Pons (tissue), 1 donor: ENCODE data around the gene NCKAP1.
A peak's percentile ranks its signal among the peaks of the same experiment; 100 is the strongest.
"Not testable (repeated sequence)": the region's sequence is repeated elsewhere in the genome, so short reads cannot be mapped to it uniquely, and the experiment has no call there.

Experiments used
- DNase-seq: peaks from one replicate; pipeline ENCODE4 v3.0.0-alpha.2; 2016; ENCODE audit warnings: low spot score

NCKAP1 gene

GRCh38 chr2:183009249-183009899 is 28.9 kb downstream of the NCKAP1 start:
- no peak for DNase-seq

GRCh38 chr2:183001948-183002347 is 36.3 kb downstream of the NCKAP1 start:
- no peak for DNase-seq

DNA sequence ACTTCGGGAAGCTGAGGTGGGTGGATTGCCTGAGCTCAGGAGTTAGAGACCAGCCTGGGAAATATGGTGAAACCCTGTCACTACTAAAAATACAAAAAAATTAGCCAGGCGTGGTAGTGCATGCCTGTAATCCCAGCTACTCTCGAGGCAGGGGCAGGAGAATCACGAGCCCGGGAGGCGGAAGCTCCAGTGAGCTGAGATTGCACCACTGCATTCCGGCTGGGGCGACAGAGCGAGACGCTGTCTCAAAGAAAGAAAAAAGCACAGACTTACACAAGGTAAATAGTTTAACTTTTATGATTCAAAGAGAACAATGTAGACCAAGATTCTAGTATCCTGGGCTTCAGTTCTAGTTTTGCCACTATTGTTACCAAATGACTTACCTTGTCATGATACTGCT is 37.4 kb downstream of the NCKAP1 start:
- no peak for DNase-seq

GRCh38 chr2:182999348-183000028 is 38.8 kb downstream of the NCKAP1 start:
- DNase-seq, result no peak

- no peak for DNase-seq
These were observed 43.9 kb downstream of the NCKAP1 start for GRCh38 chr2:182994228-182994912.

GRCh38 chr2:182982941-182983340 is 55.3 kb downstream of the NCKAP1 start:
- no peak for DNase-seq

GRCh38 chr2:182981475-182981874 is 56.8 kb downstream of the NCKAP1 start:
- not testable (repeated sequence) for DNase-seq

DNA sequence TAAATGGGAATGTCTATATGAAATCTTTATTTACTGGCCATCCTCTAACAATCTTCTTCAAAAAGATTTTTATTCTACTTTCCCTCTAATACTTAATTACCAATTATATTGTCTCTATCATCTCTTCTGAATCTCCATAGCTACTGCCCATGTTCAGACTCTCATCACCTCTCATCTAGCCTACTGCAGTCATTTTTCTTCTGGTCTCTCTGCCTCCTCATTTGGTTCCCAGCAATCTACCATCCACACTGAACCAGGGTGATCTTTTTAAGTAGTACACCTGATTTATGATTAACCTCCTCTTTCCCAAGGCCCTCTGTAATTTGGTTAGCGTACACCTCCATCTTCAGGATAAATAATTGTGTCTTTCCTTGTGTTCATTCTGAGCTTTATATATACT is 57.6 kb downstream of the NCKAP1 start:
- DNase-seq, result no peak

GRCh38 chr2:182980115-182980514 is 58.1 kb downstream of the NCKAP1 start:
- DNase-seq, result peak; percentile 64

- no peak for DNase-seq
These were observed 60.8 kb downstream of the NCKAP1 start for GRCh38 chr2:182977463-182977862.

DNA sequence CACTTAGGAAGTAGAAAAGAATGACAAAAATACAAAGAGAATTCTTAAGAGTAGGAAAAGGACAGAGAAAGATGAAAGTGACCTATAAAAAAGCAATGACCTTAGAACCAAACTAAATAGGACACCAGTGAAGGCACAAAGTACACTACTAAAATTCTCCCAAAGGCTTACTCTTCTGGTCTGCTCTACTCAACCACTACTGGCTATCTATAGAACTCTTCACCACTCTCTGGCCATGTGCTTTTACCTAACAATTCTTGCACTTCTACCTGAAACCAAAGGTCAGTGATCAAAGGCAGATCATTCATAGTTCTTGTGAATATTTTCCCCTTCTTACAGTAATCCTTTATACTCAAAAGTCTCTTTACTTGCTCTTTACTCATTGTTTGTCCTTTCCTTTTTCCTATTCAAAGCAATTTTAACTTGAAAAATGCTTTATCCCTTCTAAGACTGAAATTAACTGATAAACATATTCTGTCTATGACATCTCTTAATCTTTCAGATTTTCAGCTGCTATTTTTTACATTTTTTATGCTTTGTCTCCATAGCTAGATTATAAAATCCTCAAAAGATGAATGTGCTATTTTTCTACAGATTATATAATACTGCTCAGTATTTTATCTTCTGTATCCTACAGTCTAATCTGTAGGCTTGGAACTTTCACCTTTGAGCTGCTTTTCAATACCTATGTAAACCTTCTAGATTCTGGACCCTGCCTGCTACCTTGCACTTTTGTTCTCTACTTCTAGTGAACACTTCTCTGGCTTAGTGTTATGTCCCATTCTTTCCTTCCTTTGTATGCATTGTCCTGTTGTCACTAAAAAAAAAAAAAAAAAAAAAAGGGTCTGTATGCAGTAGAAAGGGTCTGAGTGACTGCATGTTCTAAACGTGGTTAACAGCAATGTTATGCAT is 64.6 kb downstream of the NCKAP1 start:
- DNase-seq, result no peak

DNA sequence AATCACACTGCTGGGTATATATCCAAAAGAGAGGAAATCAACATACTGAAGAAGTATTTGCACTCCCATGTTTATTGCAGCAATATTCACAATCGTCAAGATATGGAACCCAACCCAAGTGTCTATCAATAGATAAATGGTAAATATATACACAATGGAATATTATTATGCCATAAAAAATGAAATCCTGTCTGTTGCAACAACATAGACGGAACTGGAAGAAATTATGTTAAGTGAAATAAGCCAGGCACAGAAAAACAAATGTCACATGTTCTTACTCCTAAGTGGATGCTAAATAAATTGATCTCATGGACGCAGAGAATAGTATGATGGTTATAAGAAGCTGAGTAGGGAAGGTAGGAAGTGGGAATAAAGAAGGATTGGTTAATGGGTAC is 65.7 kb downstream of the NCKAP1 start:
- DNase-seq, result no peak

DNA sequence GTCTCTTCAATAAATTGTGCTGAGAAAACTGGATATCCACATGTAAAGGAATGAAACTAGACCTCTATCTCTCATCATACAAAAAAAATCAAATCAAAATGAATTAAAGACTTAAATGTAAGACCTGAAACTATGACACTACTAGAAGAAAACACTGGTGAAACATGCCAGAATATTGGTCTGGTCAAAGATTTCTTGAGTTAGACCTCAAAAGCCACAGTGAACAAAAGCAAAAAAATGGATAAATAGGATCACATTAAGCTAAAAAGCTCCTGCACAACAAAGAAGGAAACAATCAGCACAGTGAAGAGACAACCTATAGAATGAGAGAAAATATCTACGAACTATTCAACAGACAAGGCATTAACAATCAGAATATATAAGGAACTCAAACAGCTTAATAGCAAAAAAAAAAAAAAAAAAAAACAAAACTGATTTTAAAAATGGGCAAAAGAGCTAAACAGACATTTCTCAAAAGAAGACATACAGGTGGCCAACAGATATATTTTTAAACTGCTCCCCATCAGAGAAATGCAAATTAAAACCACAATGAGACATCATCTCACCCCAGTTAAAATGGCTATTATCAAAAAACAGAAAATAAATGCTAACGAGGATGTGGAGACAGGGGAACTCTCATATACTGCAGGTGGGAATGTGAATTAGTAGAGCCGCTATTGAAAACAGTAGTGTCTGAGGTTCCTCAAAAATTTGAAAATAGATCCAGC is 66.3 kb downstream of the NCKAP1 start:
- no peak for DNase-seq

GRCh38 chr2:182970486-182970885 is 67.8 kb downstream of the NCKAP1 start:
- DNase-seq, result no peak

- no peak for DNase-seq
These were observed 69.8 kb downstream of the NCKAP1 start for GRCh38 chr2:182968493-182968892.

GRCh38 chr2:182966356-182966755 is 71.9 kb downstream of the NCKAP1 start:
- DNase-seq, result not testable (repeated sequence)

GRCh38 chr2:182962641-182963040 is 75.6 kb downstream of the NCKAP1 start:
- no peak for DNase-seq

GRCh38 chr2:182960869-182961268 is 77.4 kb downstream of the NCKAP1 start:
- DNase-seq, result not testable (repeated sequence)

GRCh38 chr2:182954789-182955188 is 83.5 kb downstream of the NCKAP1 start:
- DNase-seq, result peak; percentile 40

GRCh38 chr2:182952741-182953450 is 85.4 kb downstream of the NCKAP1 start:
- DNase-seq, result no peak
